Middle frontal gyrus (tissue), 1 donor: ENCODE results near the gene CTXN2.

Source experiments
- DNase-seq: peaks from one replicate; pipeline ENCODE4 v3.0.0-alpha.2; 2015; ENCODE audit warnings: low spot score; ENCODE audit errors: extremely low spot score

Gene CTXN2

GRCh38 chr15:48191574-48192225 is at the start of gene CTXN2:
CTXN2 (plus strand) TSS chr15:48191665; CDS start chr15:48201301, 9,636 bp downstream.
- DNase-seq = peak; percentile 27

- no peak for DNase-seq
Observed at GRCh38 chr15:48143856-48144255, 47.6 kb upstream of the CTXN2 start.

DNA sequence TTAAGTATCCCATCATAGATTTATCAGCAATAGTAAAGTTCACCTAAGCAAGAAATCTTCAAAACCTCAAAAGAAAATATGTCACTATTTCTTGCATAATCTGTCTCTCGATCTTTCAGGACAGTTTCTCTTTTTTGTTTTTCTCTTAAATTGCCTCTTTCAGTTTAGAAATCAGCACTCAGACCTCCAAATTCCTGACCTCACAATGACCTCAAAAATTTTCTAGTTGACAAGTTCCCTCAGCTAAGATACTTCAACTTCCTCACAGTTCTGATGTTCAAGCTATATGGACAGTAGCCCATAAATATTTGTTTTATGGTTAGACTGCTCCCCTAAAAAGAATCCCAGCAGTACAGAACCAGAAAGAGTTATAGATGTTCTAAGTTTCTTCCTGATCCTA is 46.6 kb upstream of the CTXN2 start:
- no peak for DNase-seq

GRCh38 chr15:48145923-48146322 is 45.5 kb upstream of the CTXN2 start:
- no peak for DNase-seq

DNA sequence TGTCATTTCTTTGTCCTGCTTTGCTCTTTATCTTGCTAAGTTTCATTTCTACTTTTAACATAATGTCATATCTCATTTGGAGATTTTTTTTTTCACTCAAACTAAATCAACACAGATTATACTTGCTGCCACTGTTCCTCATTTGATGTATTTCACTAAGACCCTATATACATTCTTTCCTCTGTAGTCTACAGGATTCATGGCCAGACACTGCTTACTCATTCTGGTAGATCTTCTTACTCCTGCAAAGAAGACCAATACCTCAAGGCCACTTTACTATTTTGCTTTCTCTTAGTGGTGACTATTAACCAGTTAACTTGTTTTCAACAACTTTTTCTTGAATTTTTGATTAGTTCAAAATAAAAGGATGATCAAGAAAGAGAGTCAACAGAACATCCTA is 44.1 kb upstream of the CTXN2 start:
- DNase-seq = no peak

DNA sequence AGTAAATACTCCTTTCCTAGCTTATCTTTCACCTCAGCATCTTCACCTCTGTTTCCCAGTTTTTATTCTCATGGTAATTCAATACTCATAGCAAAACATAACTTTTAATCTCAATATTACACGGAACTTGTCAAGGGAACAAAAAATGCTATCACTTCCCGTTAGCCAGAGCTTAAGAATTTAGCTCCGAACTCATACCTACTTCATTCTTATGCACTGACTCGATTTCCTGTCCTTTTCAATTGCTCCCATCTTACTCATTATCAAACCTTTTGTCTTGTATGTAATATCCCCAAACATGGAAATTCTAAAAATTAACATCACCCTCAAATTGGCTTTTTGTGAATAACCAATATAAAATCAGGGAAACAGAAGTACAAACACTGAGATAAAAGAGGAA is 41.6 kb upstream of the CTXN2 start:
- DNase-seq = no peak

DNA sequence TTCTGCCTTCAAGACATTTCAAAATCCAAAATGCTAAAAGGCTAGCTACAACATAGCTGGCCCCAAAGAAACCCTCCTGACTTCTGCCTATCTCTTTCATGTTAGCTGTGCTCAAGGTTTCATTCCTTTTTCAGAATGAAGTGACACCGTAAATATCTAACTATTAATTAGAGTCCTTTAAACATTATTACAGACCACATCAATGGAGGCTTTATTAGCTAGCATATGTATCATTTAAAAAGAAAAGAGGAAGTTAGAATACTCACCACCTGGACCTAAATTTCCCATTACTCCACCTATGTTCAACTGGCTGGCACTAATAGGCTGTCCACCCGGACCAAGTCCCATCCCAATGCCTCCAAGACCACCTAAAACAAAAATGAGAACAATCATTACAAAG is 37.9 kb upstream of the CTXN2 start:
- no peak for DNase-seq

DNA sequence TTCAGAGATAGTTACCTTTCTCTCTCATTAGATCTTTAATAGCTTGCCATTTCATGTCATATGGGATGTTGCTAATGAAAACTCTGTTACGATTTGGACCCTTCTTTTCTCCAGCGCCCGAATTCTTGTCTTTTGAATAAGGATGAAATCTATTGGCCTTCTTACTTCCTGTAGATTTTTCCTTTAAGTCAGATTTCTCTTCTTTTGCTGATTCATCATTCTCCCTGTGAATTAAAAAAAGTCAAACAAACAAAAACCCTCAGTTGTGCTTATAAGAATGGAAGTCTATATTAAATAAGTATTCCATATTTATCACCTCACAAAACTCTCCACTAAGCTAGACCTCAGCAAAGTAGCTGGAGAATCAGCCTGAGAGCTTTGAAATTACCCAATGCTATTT is 22.8 kb upstream of the CTXN2 start:
- no peak for DNase-seq

DNA sequence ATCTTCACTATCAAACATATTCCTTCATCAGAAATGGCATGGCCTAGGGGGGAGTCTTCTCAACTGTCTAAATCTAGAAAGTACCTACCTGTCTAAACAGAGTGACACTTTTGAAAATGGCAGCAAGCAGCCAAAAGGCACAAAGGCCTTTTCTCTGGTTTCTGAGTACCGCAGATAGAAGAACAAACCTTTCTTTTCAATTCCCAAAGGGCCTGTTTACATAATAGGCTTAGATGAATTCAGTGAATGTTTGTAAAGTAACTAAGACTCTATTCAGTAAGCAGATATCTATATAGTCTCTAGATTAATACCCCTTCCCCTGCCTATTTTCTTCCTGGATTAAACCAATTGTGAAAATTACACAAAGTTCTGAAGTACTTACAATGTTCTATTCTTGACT is 20.5 kb upstream of the CTXN2 start:
- DNase-seq = no peak

DNA sequence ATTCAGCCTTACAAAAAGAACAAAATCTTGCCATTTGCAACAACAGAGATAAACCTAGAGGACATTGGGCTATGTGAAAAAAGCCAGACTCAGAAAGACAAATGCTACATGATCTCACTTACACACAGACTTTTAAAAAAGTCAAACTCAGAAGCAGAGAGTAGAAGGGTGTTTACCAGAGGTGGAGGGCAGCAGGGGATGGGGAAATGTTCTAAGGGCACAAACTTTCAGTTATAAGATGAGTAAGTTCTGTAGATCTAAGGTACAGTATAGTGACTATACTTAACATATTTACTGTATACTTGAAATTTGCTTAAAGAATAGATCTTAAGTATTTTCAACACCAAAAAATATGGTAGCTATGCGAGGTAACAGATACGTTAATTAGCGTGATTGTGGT is 16.3 kb upstream of the CTXN2 start:
- no peak for DNase-seq

DNA sequence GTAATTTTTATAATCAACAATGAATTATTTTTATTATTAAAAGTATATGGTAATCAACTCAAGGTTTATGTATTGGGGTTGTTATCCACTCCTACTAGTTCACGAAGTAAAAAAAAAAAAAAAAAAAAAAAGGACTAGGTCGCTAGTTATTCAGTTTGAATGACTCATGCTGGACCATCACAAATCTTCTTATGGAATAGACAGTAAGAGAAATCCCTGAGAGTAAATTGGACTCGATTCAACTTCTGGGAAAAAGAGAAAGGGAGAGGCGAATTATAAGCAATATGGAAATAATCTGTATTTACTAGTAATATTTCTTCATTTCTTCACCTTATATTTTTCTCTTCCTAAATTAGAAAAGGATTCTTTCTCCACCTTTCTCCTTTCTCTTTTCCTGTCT is 15.4 kb upstream of the CTXN2 start:
- no peak for DNase-seq

GRCh38 chr15:48176957-48177356 is 14.5 kb upstream of the CTXN2 start:
- DNase-seq = no peak

- peak; percentile 20 for DNase-seq
Observed at GRCh38 chr15:48177383-48177765, 14.1 kb upstream of the CTXN2 start.

GRCh38 chr15:48177766-48178647 is 13.5 kb upstream of the CTXN2 start, which contains the start of gene MYEF2:
MYEF2 (minus strand) TSS chr15:48178295; CDS start chr15:48178237, 58 bp downstream.
- DNase-seq = peak; percentile 57

- DNase-seq = no peak
Observed at GRCh38 chr15:48178648-48178931, 12.9 kb upstream of the CTXN2 start.

DNA sequence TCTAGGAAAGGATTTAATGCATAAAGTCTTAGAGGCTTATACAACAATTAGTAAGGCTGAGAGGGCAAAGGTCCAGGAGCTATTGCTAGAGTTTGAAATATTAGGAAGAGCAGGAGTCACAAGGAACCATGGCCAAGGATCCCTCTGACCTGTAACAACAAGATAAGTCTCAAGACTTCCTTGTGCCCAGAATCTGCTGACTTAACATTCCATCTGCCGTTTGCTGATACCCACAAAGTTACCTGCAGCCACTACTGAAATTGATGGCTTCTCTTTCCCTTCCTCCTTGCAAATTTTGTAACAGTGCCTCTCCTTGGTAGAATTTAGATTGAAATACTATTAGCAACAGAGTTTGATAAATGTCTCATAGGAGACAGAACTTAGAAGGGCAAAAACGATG is 8.7 kb upstream of the CTXN2 start:
- DNase-seq = no peak

DNA sequence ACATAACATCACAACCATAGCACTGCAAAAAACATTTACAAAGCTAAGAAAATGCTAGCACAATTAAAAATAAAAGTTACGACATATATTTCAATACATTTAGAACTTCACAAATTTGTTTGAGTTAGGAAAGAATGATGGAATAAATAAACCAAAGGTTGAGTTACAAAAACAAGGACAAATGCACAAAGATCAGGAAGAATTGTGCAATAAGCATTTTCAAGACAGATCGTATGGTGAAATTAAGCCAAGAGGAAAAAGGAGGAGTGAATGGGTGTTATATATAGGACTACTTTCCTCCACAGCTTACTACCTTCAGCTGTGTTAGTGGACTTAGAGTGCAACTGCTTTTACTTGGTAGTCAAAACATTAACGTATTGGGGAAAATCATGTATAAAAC is 5.9 kb upstream of the CTXN2 start:
- DNase-seq = no peak

DNA sequence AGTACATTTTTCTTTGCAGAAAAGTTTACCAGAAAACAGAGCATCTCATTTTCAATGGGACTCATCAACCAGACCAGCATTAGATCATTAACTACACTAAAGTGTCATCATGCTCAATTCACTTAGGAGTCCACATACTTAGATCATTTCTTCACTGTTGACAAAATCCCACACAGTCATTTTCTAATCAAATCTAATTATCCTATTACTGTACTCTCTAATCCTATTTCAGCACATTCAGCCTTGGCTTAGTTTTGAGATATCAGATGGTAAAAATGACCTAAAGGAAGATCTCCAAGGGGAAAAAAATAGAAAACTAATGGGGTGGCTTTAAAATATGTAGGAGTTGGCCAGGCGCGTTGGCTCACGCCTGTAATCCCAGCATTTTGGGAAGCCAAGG is 5.2 kb upstream of the CTXN2 start:
- no peak for DNase-seq

GRCh38 chr15:48190932-48191573 is 412 bp upstream of the CTXN2 start:
- peak; percentile 46 for DNase-seq

- no peak for DNase-seq
Observed at GRCh38 chr15:48202068-48202467, 10.6 kb downstream of the CTXN2 start.

- DNase-seq = no peak
Observed at GRCh38 chr15:48205981-48206380, 14.5 kb downstream of the CTXN2 start, which contains the start of gene SLC12A1. SLC12A1 (plus strand) TSS chr15:48206302; CDS start chr15:48207720, 1,418 bp downstream.

DNA sequence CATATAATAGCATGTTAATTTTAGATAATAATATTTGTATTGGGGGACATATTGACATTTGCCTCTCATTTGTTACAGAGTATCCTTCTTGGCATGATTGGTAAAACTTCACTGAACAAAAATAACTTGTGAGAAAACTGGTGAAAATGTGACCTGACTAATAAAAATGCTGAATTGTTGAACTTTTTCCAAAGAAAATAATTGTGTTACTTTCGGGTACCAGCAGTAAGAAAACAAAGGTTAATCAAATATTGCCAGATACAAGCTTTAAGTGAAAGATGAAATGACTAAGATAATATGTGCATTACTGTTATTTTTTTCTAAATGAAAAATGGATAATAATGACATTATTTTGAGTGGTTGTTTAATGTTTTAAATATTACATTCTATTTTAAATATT is 29.8 kb downstream of the CTXN2 start:
- no peak for DNase-seq
